K562 (cell line): ENCODE data around the gene SPTBN4. TPM values are rescaled to one million over a fixed set of nuclear protein-coding genes. Genes with fewer than 3 reads are reported as not detected.

ENCODE experiments used
- BRCA1 ChIP-seq, 2 experiments: fragments of 450-650 bp in 1 of 2; sonication (generic) in 1 of 2; formaldehyde crosslinking in 1 of 2; IDR thresholded peaks; 2 replicates each; pipeline versions ENCODE4 v1.5.0 to v1.6.1; 2017 to 2020; ENCODE audit warnings: mild to moderate bottlenecking in 1 of 2, missing genetic modification reagents in 1 of 2
- MAFG ChIP-seq: fragments of 450-650 bp; conservative IDR thresholded peaks from 2 replicates; pipeline ENCODE4 v1.6.1; 2016; ENCODE audit warnings: missing genetic modification characterization, missing compliant biosample characterization
- NCOA6 ChIP-seq: fragments of 450-650 bp; IDR thresholded peaks from 2 replicates; pipeline ENCODE4 v1.6.1; 2017; ENCODE audit warnings: mild to moderate bottlenecking
- RFX5 ChIP-seq: IDR thresholded peaks from 2 replicates; pipeline ENCODE4 v1.6.1; 2011; ENCODE audit warnings: low read depth, mild to moderate bottlenecking, improper control_type of control experiment, low read length
- ZNF584 ChIP-seq: fragments of 200-800 bp; sonication (Bioruptor generic); IDR thresholded peaks from 2 replicates; pipeline ENCODE4 v1.6.1; 2016; ENCODE audit warnings: low read depth, mild to moderate bottlenecking, missing genetic modification characterization, missing compliant biosample characterization
- ZSCAN32 ChIP-seq: fragments of 450-650 bp; formaldehyde crosslinking; IDR thresholded peaks from 2 replicates; pipeline ENCODE4 v1.4.0; 2020; ENCODE audit warnings: mild to moderate bottlenecking, moderate library complexity
- polyA plus RNA-seq, 8 experiments: library from polyadenylated mRNA; depleted of rRNA in 4 of 8; stranded (reverse) in 5 of 8; unstranded in 3 of 8; fragments of >200 nt; fragmentation: Nextera tagmentation in 2 of 8; fragmentation: Illumina TruSeq in 1 of 8; extraction: Ambion mirVana in 2 of 8; extraction: Trizol in 1 of 8; gene quantifications; 2 replicates each; pipeline versions ENCODE4 v1.2.1 to v1.2.3, GENCODE V29; 2011 to 2014; ENCODE audit warnings: inconsistent platforms in 1 of 8, missing spikeins in 1 of 8
- total RNA-seq, 7 experiments: library from RNA; depleted of rRNA in 6 of 7; stranded (reverse); fragments of >200 nt in 6 of 7; fragmentation: Illumina TruSeq in 2 of 7; extraction: Trizol in 2 of 7; gene quantifications; 2 replicates each; pipeline versions ENCODE4 v1.2.1 to v1.2.3, GENCODE V29; 2011 to 2021; ENCODE audit warnings: low replicate concordance in 1 of 7
- TF ChIP-seq, protein P1 (sequence below), 2 experiments: fragments of 450-650 bp; formaldehyde crosslinking in 1 of 2; IDR thresholded peaks; 2 replicates each; pipeline versions ENCODE4 v1.4.0 to v1.6.1; 2014 to 2020; ENCODE audit warnings: mild to moderate bottlenecking in 2 of 2, borderline replicate concordance in 1 of 2, low read depth in 1 of 2
- TF ChIP-seq, protein P2 (sequence below): IDR thresholded peaks from 2 replicates; pipeline ENCODE4 v1.6.1; 2011; ENCODE audit not compliant: insufficient read length; ENCODE audit errors: extremely low read depth
- TF ChIP-seq, protein P3 (sequence below): sonication (generic); formaldehyde crosslinking; IDR thresholded peaks from 2 replicates; pipeline ENCODE4 v1.5.0; 2020; ENCODE audit warnings: missing genetic modification reagents
- TF ChIP-seq, protein P4 (sequence below): fragments of 250-450 bp; sonication (Bioruptor Pico); IDR thresholded peaks from 2 replicates; pipeline ENCODE4 v1.8.0; 2021; ENCODE audit warnings: moderate library complexity, mild to moderate bottlenecking, inconsistent platforms
- TF ChIP-seq, protein P5 (sequence below): fragments of 450-650 bp; IDR thresholded peaks from 2 replicates; pipeline ENCODE4 v1.6.1; 2018; ENCODE audit not compliant: partially characterized antibody

The SPTBN4 gene
- total and polyA plus RNA-seq, 9 of the 15 experiments (the other 6 are each of a cell fraction or from before 2014, with no cell fraction given) = 0.01 to 1.5 (median 0.86) TPM

DNA sequence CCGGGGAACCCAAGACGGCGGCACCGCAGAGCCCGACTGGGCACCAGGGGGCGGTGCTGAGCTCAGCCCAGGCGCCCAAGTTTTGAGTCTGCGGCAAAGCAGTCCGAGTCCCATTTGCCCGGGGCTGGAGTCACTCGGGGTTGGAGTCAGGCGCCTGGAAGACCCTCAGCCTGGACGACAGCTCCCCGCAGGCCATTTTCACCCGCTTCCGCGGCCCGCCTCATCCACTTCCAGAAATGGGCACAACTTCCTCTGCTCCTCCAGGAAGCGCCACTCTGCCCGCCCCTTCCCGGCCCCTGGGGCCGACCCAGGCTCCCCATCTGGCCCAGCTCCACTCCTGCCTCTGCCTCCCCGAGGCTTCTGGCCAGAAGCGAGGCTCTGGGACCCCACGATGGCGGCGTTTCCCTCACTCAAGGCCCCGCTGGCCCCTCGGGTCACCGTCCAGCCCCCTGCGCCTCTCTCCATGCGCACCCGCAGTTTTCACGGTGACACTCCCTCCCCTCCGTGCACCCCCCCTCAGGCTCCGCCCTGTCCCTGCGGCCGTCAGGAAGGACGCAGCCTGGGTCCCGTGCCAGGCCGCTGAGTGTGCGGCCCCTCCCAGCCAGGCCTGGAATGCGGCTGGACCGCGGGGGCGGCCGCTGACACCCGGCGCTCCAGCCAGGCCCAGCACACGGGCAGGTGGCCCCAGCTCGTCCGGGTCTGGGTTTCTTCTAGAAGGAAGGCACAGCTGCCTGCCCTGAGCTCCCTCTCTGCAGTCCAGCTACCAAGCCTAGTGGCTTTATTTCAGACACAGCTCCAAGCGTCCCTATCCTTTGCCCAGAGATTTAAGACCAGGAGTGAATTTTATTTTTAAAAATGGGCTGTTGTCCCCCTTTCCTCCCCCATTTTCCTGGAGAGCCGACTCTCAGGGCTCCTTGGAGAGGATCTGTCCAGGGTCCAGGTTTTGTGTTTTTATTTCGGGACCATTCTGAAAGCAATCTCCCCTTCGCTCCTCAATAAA lies 45.7 kb upstream of the SPTBN4 start (continued):
- TF ChIP-seq, protein P1, sequence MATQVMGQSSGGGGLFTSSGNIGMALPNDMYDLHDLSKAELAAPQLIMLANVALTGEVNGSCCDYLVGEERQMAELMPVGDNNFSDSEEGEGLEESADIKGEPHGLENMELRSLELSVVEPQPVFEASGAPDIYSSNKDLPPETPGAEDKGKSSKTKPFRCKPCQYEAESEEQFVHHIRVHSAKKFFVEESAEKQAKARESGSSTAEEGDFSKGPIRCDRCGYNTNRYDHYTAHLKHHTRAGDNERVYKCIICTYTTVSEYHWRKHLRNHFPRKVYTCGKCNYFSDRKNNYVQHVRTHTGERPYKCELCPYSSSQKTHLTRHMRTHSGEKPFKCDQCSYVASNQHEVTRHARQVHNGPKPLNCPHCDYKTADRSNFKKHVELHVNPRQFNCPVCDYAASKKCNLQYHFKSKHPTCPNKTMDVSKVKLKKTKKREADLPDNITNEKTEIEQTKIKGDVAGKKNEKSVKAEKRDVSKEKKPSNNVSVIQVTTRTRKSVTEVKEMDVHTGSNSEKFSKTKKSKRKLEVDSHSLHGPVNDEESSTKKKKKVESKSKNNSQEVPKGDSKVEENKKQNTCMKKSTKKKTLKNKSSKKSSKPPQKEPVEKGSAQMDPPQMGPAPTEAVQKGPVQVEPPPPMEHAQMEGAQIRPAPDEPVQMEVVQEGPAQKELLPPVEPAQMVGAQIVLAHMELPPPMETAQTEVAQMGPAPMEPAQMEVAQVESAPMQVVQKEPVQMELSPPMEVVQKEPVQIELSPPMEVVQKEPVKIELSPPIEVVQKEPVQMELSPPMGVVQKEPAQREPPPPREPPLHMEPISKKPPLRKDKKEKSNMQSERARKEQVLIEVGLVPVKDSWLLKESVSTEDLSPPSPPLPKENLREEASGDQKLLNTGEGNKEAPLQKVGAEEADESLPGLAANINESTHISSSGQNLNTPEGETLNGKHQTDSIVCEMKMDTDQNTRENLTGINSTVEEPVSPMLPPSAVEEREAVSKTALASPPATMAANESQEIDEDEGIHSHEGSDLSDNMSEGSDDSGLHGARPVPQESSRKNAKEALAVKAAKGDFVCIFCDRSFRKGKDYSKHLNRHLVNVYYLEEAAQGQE (IDR thresholded peaks at IDR 0.05; ENCODE audit: borderline replicate concordance) = peak; percentile 76
- TF ChIP-seq, protein P1 (CRISPR knock-in tag; IDR thresholded peaks at IDR 0.05; ENCODE audit: low read depth) = peak; percentile 69
- TF ChIP-seq ZNF584 (no peak), NCOA6 (peak; percentile 59), MAFG (tag) (no peak), ZSCAN32 (CRISPR knock-in tag) (no peak), BRCA1 (IDR thresholded peaks at IDR 0.05) (no peak), BRCA1 (CRISPR knock-in tag; IDR thresholded peaks at IDR 0.05) (no peak), RFX5 (no peak)
- TF ChIP-seq, protein P2, sequence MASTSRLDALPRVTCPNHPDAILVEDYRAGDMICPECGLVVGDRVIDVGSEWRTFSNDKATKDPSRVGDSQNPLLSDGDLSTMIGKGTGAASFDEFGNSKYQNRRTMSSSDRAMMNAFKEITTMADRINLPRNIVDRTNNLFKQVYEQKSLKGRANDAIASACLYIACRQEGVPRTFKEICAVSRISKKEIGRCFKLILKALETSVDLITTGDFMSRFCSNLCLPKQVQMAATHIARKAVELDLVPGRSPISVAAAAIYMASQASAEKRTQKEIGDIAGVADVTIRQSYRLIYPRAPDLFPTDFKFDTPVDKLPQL = no peak
- TF ChIP-seq, protein P3, sequence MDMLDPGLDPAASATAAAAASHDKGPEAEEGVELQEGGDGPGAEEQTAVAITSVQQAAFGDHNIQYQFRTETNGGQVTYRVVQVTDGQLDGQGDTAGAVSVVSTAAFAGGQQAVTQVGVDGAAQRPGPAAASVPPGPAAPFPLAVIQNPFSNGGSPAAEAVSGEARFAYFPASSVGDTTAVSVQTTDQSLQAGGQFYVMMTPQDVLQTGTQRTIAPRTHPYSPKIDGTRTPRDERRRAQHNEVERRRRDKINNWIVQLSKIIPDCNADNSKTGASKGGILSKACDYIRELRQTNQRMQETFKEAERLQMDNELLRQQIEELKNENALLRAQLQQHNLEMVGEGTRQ (CRISPR knock-in tag) = no peak
- TF ChIP-seq, protein P4, sequence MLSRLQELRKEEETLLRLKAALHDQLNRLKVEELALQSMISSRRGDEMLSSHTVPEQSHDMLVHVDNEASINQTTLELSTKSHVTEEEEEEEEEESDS (CRISPR knock-in tag) = no peak
- TF ChIP-seq, protein P5, sequence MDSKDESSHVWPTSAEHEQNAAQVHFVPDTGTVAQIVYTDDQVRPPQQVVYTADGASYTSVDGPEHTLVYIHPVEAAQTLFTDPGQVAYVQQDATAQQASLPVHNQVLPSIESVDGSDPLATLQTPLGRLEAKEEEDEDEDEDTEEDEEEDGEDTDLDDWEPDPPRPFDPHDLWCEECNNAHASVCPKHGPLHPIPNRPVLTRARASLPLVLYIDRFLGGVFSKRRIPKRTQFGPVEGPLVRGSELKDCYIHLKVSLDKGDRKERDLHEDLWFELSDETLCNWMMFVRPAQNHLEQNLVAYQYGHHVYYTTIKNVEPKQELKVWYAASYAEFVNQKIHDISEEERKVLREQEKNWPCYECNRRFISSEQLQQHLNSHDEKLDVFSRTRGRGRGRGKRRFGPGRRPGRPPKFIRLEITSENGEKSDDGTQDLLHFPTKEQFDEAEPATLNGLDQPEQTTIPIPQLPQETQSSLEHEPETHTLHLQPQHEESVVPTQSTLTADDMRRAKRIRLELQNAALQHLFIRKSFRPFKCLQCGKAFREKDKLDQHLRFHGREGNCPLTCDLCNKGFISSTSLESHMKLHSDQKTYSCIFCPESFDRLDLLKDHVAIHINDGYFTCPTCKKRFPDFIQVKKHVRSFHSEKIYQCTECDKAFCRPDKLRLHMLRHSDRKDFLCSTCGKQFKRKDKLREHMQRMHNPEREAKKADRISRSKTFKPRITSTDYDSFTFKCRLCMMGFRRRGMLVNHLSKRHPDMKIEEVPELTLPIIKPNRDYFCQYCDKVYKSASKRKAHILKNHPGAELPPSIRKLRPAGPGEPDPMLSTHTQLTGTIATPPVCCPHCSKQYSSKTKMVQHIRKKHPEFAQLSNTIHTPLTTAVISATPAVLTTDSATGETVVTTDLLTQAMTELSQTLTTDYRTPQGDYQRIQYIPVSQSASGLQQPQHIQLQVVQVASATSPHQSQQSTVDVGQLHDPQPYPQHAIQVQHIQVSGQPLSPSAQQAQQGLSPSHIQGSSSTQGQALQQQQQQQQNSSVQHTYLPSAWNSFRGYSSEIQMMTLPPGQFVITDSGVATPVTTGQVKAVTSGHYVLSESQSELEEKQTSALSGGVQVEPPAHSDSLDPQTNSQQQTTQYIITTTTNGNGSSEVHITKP = peak; percentile 73
